Right atrium auricular region (tissue), 2 donors: ENCODE measurements around the gene HPS1. TPM values are rescaled to one million over a fixed set of nuclear protein-coding genes. Genes with fewer than 3 reads are reported as not detected.
A peak's percentile ranks its signal among the peaks of the same experiment; 100 is the strongest.

Experiments used
- DNase-seq: peaks from one replicate; pipeline ENCODE4 v3.0.0-alpha.2; 2019; ENCODE audit warnings: low spot score
- H3K27ac ChIP-seq, 2 donors: fragments of 200-600 bp; sonication (generic); 1 replicate in 1 of 2; 2 replicates in 1 of 2; pipeline ENCODE4 v1.5.1; 2016 to 2019
- H3K27me3 ChIP-seq, 2 donors: fragments of 200-600 bp; sonication (generic); one replicate each; pipeline versions ENCODE4 v1.5.1 to v1.6.0; 2017 to 2019
- H3K36me3 ChIP-seq: fragments of 200-600 bp; sonication (generic); one replicate; pipeline ENCODE4 v1.5.1; 2016
- H3K4me1 ChIP-seq, 2 donors: fragments of 200-600 bp; sonication (generic); one replicate each; pipeline versions ENCODE4 v1.5.1 to v1.6.0; 2017 to 2019
- H3K4me3 ChIP-seq, 2 donors: fragments of 200-600 bp; sonication (generic); 1 replicate in 1 of 2; 2 replicates in 1 of 2; pipeline ENCODE4 v1.5.1; 2017 to 2019; ENCODE audit warnings: mild to moderate bottlenecking in 1 of 2, moderate library complexity in 1 of 2
- H3K9me3 ChIP-seq, 2 donors: fragments of 200-600 bp; sonication (generic); one replicate each; pipeline ENCODE4 v1.5.1; 2019
- CTCF ChIP-seq, 2 donors: fragments of 200-600 bp; sonication (generic); IDR thresholded peaks; one replicate each; pipeline ENCODE4 v1.5.1; 2019; ENCODE audit warnings: antibody characterized with exemption in 2 of 2
- total RNA-seq, 2 donors: library from RNA; depleted of rRNA; stranded (reverse); fragments of >200 nt; gene quantifications; one replicate each; pipeline ENCODE4 v1.1.0, GENCODE V29; 2016

HPS1 gene
- total RNA-seq, 2 donors from 2014 or later = 26.9 to 43.6 TPM

GRCh38 chr10:98469001-98469931 is 22.5 kb upstream of the HPS1 start:
- TF ChIP-seq CTCF (IDR thresholded peaks at IDR 0.05) = no peak
- Histone ChIP-seq H3K27me3 (no peaks in the 10 kb centered on the region), H3K9me3 (no peaks in the 10 kb centered on the region), H3K36me3 (no peaks in the 10 kb centered on the region), H3K4me1 (peaks cover 0 to 12% of the 10 kb centered on the region in 2 donors), H3K4me3 (no peak overlapping the region), H3K27ac (no peak overlapping the region)
- no peak for DNase-seq

GRCh38 chr10:98467506-98468318 is 21.0 kb upstream of the HPS1 start:
- peak; percentile 57 to 86 for TF ChIP-seq CTCF (IDR thresholded peaks at IDR 0.05)

GRCh38 chr10:98466861-98467505 is 20.2 kb upstream of the HPS1 start:
- no peak for TF ChIP-seq CTCF (IDR thresholded peaks at IDR 0.05)
- H3K9me3 ChIP-seq = no peaks in the 10 kb centered on the region
- no peaks in the 10 kb centered on the region for H3K27me3 ChIP-seq
- no peak overlapping the region for H3K4me3 ChIP-seq
- H3K4me1 ChIP-seq = peaks cover 0 to 12% of the 10 kb centered on the region in 2 donors
- peak overlapping the region in 1 of 2 donors; percentile 3 for H3K27ac ChIP-seq
- H3K36me3 ChIP-seq = no peaks in the 10 kb centered on the region
- no peak for DNase-seq

More at GRCh38 chr10:98467506-98468318, 21.0 kb upstream of the HPS1 start:
- peaks cover 0 to 12% of the 10 kb centered on the region in 2 donors for H3K4me1 ChIP-seq
- peak overlapping the region; percentile 44 to 63 for H3K4me3 ChIP-seq
- H3K36me3 ChIP-seq = no peaks in the 10 kb centered on the region
- peak; percentile 76 for DNase-seq
- H3K27ac ChIP-seq = no peak overlapping the region
- H3K27me3 ChIP-seq = no peaks in the 10 kb centered on the region
- no peaks in the 10 kb centered on the region for H3K9me3 ChIP-seq

GRCh38 chr10:98465866-98466265 is 19.1 kb upstream of the HPS1 start:
- no peak for DNase-seq
- TF ChIP-seq CTCF (IDR thresholded peaks at IDR 0.05) = no peak
- Histone ChIP-seq H3K4me1 (peaks cover 0 to 17% of the 10 kb centered on the region in 2 donors), H3K9me3 (no peaks in the 10 kb centered on the region), H3K27ac (peak overlapping the region in 1 of 2 donors; percentile 49), H3K4me3 (no peak overlapping the region), H3K36me3 (no peaks in the 10 kb centered on the region), H3K27me3 (no peaks in the 10 kb centered on the region)

- DNase-seq = no peak
- peaks cover 0 to 24% of the 10 kb centered on the region in 2 donors for H3K4me1 ChIP-seq
Measured at GRCh38 chr10:98463976-98464754, 17.4 kb upstream of the HPS1 start.

More at GRCh38 chr10:98463976-98464754, 17.4 kb upstream of the HPS1 start:
- Histone ChIP-seq H3K36me3 (no peaks in the 10 kb centered on the region), H3K9me3 (no peaks in the 10 kb centered on the region), H3K27me3 (no peaks in the 10 kb centered on the region), H3K27ac (no peak overlapping the region), H3K4me3 (no peak overlapping the region)
- TF ChIP-seq CTCF (IDR thresholded peaks at IDR 0.05) = no peak
